Astrocyte (in vitro differentiated cells and primary cell): Measurements from ENCODE around the gene POU2F2. TPM values are rescaled to one million over a fixed set of nuclear protein-coding genes. Genes with fewer than 3 reads are reported as not detected.

ENCODE experiments used
- DNase-seq: peaks from one replicate; pipeline ENCODE4 v3.0.0-alpha.2; 2010; ENCODE audit warnings: low read depth
- FAIRE-seq: peaks from 2 replicates; lab custom pipeline; 2011; peaks lifted over from hg19 to GRCh38; lab: Jason Lieb, UNC
- H2AFZ ChIP-seq: 2 replicates; pipeline ENCODE4 v1.6.0; 2012; ENCODE audit warnings: low read depth, low read length, inconsistent platforms
- H3K27ac ChIP-seq: 2 replicates; pipeline ENCODE4 v1.5.1; 2011; ENCODE audit warnings: low read depth, low read length, inconsistent platforms
- H3K27me3 ChIP-seq: 2 replicates; pipeline ENCODE4 v1.6.0; 2011; ENCODE audit warnings: low read length, inconsistent platforms; ENCODE audit not compliant: insufficient read depth
- H3K36me3 ChIP-seq: 2 replicates; pipeline ENCODE4 v1.5.1; 2011; ENCODE audit warnings: low read length, inconsistent platforms; ENCODE audit not compliant: insufficient read depth
- H3K4me1 ChIP-seq: 2 replicates; pipeline ENCODE4 v1.5.1; 2011; ENCODE audit warnings: low read length, inconsistent platforms; ENCODE audit not compliant: insufficient read depth
- H3K4me2 ChIP-seq: 2 replicates; pipeline ENCODE4 v1.6.0; 2012; ENCODE audit warnings: low read length, inconsistent platforms
- H3K4me3 ChIP-seq: 2 replicates; pipeline ENCODE4 v1.5.1; 2011; ENCODE audit warnings: low read depth, mild to moderate bottlenecking, low read length, inconsistent platforms; ENCODE audit not compliant: insufficient read depth
- H3K79me2 ChIP-seq: 2 replicates; pipeline ENCODE4 v1.6.0; 2012; ENCODE audit warnings: mild to moderate bottlenecking, low read length, inconsistent platforms; ENCODE audit not compliant: insufficient read depth
- H3K9ac ChIP-seq: 2 replicates; pipeline ENCODE4 v1.6.0; 2012; ENCODE audit warnings: mild to moderate bottlenecking, low read length, inconsistent platforms
- H3K9me3 ChIP-seq: 2 replicates; pipeline ENCODE4 v1.5.1; 2012; ENCODE audit warnings: low read depth, mild to moderate bottlenecking, low read length, inconsistent platforms; ENCODE audit not compliant: insufficient read depth
- H4K20me1 ChIP-seq: 2 replicates; pipeline ENCODE4 v1.6.0; 2012; ENCODE audit warnings: low read length, inconsistent platforms; ENCODE audit not compliant: insufficient read depth
- H3K27ac Mint-ChIP-seq: one replicate; pipeline ENCODE4 v1.8.0; 2021; ENCODE audit warnings: mild to moderate bottlenecking, mixed read lengths; ENCODE audit not compliant: unreplicated experiment
- H3K27me3 Mint-ChIP-seq: one replicate; pipeline ENCODE4 v1.8.0; 2021; ENCODE audit warnings: low read depth, mixed read lengths; ENCODE audit not compliant: unreplicated experiment
- H3K36me3 Mint-ChIP-seq: one replicate; pipeline ENCODE4 v1.8.0; 2021; ENCODE audit warnings: low read depth, mixed read lengths; ENCODE audit not compliant: unreplicated experiment
- H3K4me1 Mint-ChIP-seq: one replicate; pipeline ENCODE4 v1.8.0; 2021; ENCODE audit warnings: low read depth, mixed read lengths; ENCODE audit not compliant: unreplicated experiment
- H3K4me3 Mint-ChIP-seq: one replicate; pipeline ENCODE4 v1.8.0; 2021; ENCODE audit warnings: mild to moderate bottlenecking, moderate library complexity, mixed read lengths; ENCODE audit not compliant: unreplicated experiment
- H3K9me3 Mint-ChIP-seq: one replicate; pipeline ENCODE4 v1.8.0; 2021; ENCODE audit warnings: mild to moderate bottlenecking, mixed read lengths; ENCODE audit not compliant: unreplicated experiment
- EZH2 ChIP-seq: IDR thresholded peaks from 2 replicates; pipeline ENCODE4 v1.6.1; 2012; ENCODE audit warnings: mild to moderate bottlenecking, low read length, inconsistent platforms; ENCODE audit not compliant: insufficient read depth
- total RNA-seq: library from RNA; stranded (reverse); gene quantifications from 2 replicates; pipeline ENCODE4 v1.2.1, GENCODE V29; 2021
- TF ChIP-seq, protein P1 (sequence below): IDR thresholded peaks from 2 replicates; pipeline ENCODE4 v1.5.1; 2011; ENCODE audit warnings: low read depth, mild to moderate bottlenecking, inconsistent platforms, low read length, moderate library complexity; ENCODE audit not compliant: insufficient read depth

The POU2F2 gene
- total RNA-seq, 1 donor from 2014 or later = 8.3 TPM

DNA sequence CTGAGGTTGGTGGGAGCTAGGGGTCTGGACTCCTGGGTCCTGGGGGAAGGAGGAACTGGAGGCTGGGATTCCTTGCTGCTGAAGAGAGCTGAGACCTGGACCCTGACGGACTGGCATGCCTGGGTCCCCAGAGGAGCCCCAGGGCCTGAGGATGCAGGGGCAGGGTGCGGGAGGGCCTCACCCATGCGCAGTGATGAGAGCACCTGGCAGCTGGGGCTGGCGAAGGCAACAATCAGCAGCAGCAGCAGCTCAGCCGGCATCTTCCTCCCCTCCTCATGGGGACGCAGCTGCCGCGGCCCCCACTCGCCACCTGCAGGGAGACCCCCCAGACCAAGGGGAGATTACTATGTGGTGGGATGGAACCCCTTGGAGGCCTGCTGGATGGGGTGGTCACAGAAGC is 66.7 kb downstream of the POU2F2 start:
- DNase-seq (no peak), FAIRE-seq (no peak)
- H3K79me2 ChIP-seq = no peaks in the 10 kb centered on the region
- no peaks in the 10 kb centered on the region for H3K4me1 ChIP-seq
- H3K4me2 ChIP-seq = no peak overlapping the region
- peaks cover 18% of the 10 kb centered on the region for H4K20me1 ChIP-seq
- H3K4me3 Mint-ChIP-seq = no peak overlapping the region
- no peaks in the 10 kb centered on the region for H3K9me3 ChIP-seq
- peaks cover 21% of the 10 kb centered on the region for H3K27me3 ChIP-seq
- no peak overlapping the region for H3K4me3 ChIP-seq
- H3K9me3 Mint-ChIP-seq = no peaks in the 10 kb centered on the region
- H3K36me3 Mint-ChIP-seq = peaks cover 7% of the 10 kb centered on the region
- no peak overlapping the region for H3K27ac Mint-ChIP-seq
- TF ChIP-seq EZH2 = no peak
- TF ChIP-seq, protein P1, sequence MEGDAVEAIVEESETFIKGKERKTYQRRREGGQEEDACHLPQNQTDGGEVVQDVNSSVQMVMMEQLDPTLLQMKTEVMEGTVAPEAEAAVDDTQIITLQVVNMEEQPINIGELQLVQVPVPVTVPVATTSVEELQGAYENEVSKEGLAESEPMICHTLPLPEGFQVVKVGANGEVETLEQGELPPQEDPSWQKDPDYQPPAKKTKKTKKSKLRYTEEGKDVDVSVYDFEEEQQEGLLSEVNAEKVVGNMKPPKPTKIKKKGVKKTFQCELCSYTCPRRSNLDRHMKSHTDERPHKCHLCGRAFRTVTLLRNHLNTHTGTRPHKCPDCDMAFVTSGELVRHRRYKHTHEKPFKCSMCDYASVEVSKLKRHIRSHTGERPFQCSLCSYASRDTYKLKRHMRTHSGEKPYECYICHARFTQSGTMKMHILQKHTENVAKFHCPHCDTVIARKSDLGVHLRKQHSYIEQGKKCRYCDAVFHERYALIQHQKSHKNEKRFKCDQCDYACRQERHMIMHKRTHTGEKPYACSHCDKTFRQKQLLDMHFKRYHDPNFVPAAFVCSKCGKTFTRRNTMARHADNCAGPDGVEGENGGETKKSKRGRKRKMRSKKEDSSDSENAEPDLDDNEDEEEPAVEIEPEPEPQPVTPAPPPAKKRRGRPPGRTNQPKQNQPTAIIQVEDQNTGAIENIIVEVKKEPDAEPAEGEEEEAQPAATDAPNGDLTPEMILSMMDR = no peak
- no peak overlapping the region for H3K9ac ChIP-seq
- no peaks in the 10 kb centered on the region for H3K4me1 Mint-ChIP-seq
- H3K27ac ChIP-seq = no peak overlapping the region
- no peak overlapping the region for H2AFZ ChIP-seq
- H3K27me3 Mint-ChIP-seq = peaks cover 14% of the 10 kb centered on the region
- no peaks in the 10 kb centered on the region for H3K36me3 ChIP-seq

DNA sequence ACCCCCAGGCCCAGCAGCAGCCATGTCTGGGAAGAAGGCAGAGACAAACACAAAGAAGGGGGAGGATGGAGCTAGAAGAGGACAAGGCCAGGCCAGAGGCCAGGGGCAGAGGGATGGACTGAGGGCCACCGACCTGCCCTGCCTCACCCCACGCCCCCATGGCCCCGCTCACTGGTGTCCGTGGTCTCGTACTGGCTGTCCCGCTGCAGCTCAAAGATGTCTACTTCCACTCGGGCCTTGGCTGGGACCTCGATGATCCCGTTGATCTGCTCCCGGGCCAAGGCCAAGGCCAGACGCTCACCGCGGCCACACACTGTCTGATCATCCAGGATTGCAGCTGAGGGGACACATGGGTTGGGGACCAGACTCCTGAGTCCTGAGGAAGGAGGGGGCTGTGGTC is 67.2 kb downstream of the POU2F2 start:
- Histone ChIP-seq H3K27me3 (peaks cover 21% of the 10 kb centered on the region), H3K27ac (no peak overlapping the region), H3K36me3 (no peaks in the 10 kb centered on the region), H3K4me2 (no peak overlapping the region), H3K4me3 (no peak overlapping the region), H3K9me3 (no peaks in the 10 kb centered on the region), H2AFZ (no peak overlapping the region), H3K9ac (no peak overlapping the region), H4K20me1 (peaks cover 18% of the 10 kb centered on the region), H3K79me2 (no peaks in the 10 kb centered on the region), H3K4me1 (no peaks in the 10 kb centered on the region)
- Mint-ChIP-seq H3K4me3 (no peak overlapping the region), H3K27me3 (peaks cover 14% of the 10 kb centered on the region), H3K36me3 (peaks cover 7% of the 10 kb centered on the region), H3K9me3 (no peaks in the 10 kb centered on the region), H3K27ac (no peak overlapping the region), H3K4me1 (no peaks in the 10 kb centered on the region)
- no peak for FAIRE-seq
- no peak for DNase-seq
- TF ChIP-seq, protein P1 = no peak
- TF ChIP-seq EZH2 = no peak

DNA sequence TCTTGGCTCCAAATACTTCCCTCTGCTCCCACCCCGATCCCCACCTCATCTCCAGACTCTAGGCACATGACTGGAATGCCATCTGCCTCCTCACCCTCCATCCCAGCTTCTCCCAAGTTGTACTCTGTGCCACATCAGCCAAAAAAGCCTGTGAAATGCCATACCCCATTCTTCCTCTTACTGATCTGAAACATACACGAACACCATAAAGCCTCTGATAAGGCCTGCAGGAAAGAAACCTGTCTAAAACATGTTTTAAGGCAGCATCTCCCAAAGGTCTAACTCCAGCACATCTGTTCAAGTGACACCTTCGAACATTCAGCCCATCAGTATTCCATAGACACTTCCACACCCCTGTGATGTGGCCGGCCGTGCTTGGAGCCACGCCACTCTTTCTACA is 67.8 kb downstream of the POU2F2 start:
- no peaks in the 10 kb centered on the region for H3K9me3 ChIP-seq
- H3K4me2 ChIP-seq = no peak overlapping the region
- no peak for FAIRE-seq
- no peaks in the 10 kb centered on the region for H3K36me3 ChIP-seq
- no peak overlapping the region for H3K4me3 Mint-ChIP-seq
- no peaks in the 10 kb centered on the region for H3K4me1 ChIP-seq
- H2AFZ ChIP-seq = no peak overlapping the region
- H3K27me3 ChIP-seq = peaks cover 21% of the 10 kb centered on the region
- H3K27me3 Mint-ChIP-seq = peaks cover 17% of the 10 kb centered on the region
- no peak overlapping the region for H3K4me3 ChIP-seq
- no peak overlapping the region for H3K27ac ChIP-seq
- TF ChIP-seq EZH2 = no peak
- TF ChIP-seq, protein P1 = no peak
- DNase-seq = no peak
- no peak overlapping the region for H3K9ac ChIP-seq
- peaks cover 7% of the 10 kb centered on the region for H3K36me3 Mint-ChIP-seq
- H4K20me1 ChIP-seq = peaks cover 18% of the 10 kb centered on the region
- H3K9me3 Mint-ChIP-seq = no peaks in the 10 kb centered on the region
- H3K4me1 Mint-ChIP-seq = no peaks in the 10 kb centered on the region
- H3K79me2 ChIP-seq = no peaks in the 10 kb centered on the region
- no peak overlapping the region for H3K27ac Mint-ChIP-seq
